HepG2 (cell line): ENCODE results near the gene MRNIP. TPM values are rescaled to one million over a fixed set of nuclear protein-coding genes. Genes with fewer than 3 reads are reported as not detected.
A peak's percentile ranks its signal among the peaks of the same experiment; 100 is the strongest.

Experiments
- ATAC-seq: fragments of 200-7000 bp; cut with Tn5 transposase; 3 replicates; pipeline ENCODE4 v1.9.1; 2020; ENCODE audit warnings: mild to moderate bottlenecking, moderate library complexity
- BruUV-seq: library from RNA; stranded (reverse); fragments of 400-500 nt; replicated peaks from 2 replicates; lab custom pipeline; 2021; lab: Mats Ljungman, UMichigan
- CTCF ChIA-PET: fragments of 300-600 bp; formaldehyde crosslinking; extraction: SDS; loops from one replicate; lab custom pipeline; 2021; ENCODE audit warnings: low total read pairs, inconsistent platforms, low intra/inter-chr PET ratio; lab: Yijun Ruan, JAX
- POLR2A ChIA-PET: fragments of 350-600 bp; sonication (Branson Sonifier 250); formaldehyde crosslinking; loops from one replicate; lab custom pipeline; 2020; ENCODE audit warnings: antibody characterized with exemption, inconsistent platforms; lab: Yijun Ruan, JAX
- DNase-seq: peaks from one replicate; pipeline ENCODE4 v3.0.0-alpha.2; 2015; ENCODE audit warnings: low spot score
- FAIRE-seq: peaks from 3 replicates; lab custom pipeline; 2011; peaks lifted over from hg19 to GRCh38; lab: Jason Lieb, UNC
- H2AFZ ChIP-seq: one replicate; pipeline ENCODE4 v1.6.1; 2011; ENCODE audit warnings: low read length, inconsistent platforms
- H3K27ac ChIP-seq: fragments of 300-600 bp; 3 replicates; pipeline ENCODE4 v1.8.0; 2011; ENCODE audit warnings: mixed run types, mild to moderate bottlenecking, mixed read lengths, low read length, inconsistent platforms; ENCODE audit not compliant: insufficient read depth; ENCODE audit errors: extremely low read length
- H3K27me3 ChIP-seq, 2 experiments: fragments of 200-600 bp in 1 of 2; 2 replicates in 1 of 2; 3 replicates in 1 of 2; pipeline versions ENCODE4 v1.6.0 to v1.8.0; 2011; ENCODE audit warnings: low read length in 2 of 2, mild to moderate bottlenecking in 2 of 2, moderate library complexity in 2 of 2, inconsistent platforms in 1 of 2; ENCODE audit not compliant: insufficient read depth in 2 of 2, control insufficient read depth in 1 of 2
- H3K36me3 ChIP-seq, 2 experiments: fragments of 200-600 bp in 1 of 2; replicated peaks in 1 of 2; 2 replicates in 1 of 2; 3 replicates in 1 of 2; pipeline versions ENCODE4 v1.5.1 to v1.8.0; 2011; ENCODE audit warnings: low read length in 2 of 2, inconsistent platforms in 1 of 2; ENCODE audit not compliant: insufficient read depth in 2 of 2, control insufficient read depth in 1 of 2
- H3K4me1 ChIP-seq: 2 replicates; pipeline ENCODE4 v1.5.1; 2012; ENCODE audit warnings: low read length, inconsistent platforms; ENCODE audit not compliant: insufficient read depth
- H3K4me2 ChIP-seq: 2 replicates; pipeline ENCODE4 v1.6.0; 2011; ENCODE audit warnings: low read depth, low read length, inconsistent platforms
- H3K4me3 ChIP-seq, 3 experiments: fragments of 200-600 bp in 1 of 3; sonication (generic), shearing (Covaris generic) in 1 of 3; replicated peaks in 1 of 3; 2 replicates each; pipeline ENCODE4 v1.5.1; 2011 to 2016; ENCODE audit warnings: low read length in 3 of 3, inconsistent platforms in 2 of 3, low read depth in 2 of 3, mild to moderate bottlenecking in 2 of 3, control low read depth in 1 of 3, mixed read lengths in 1 of 3; ENCODE audit not compliant: insufficient read depth in 1 of 3
- H3K79me2 ChIP-seq: one replicate; pipeline ENCODE4 v1.6.1; 2011; ENCODE audit warnings: low read length, inconsistent platforms; ENCODE audit not compliant: insufficient read depth
- H3K9ac ChIP-seq: 2 replicates; pipeline ENCODE4 v1.6.0; 2011; ENCODE audit warnings: mild to moderate bottlenecking, low read depth, low read length, inconsistent platforms; ENCODE audit not compliant: insufficient read depth
- H3K9me3 ChIP-seq: 2 replicates; pipeline ENCODE4 v1.5.1; 2012; ENCODE audit warnings: mild to moderate bottlenecking, low read length
- H4K20me1 ChIP-seq: 2 replicates; pipeline ENCODE4 v1.6.0; 2011; ENCODE audit warnings: inconsistent platforms, mild to moderate bottlenecking, low read length, moderate library complexity; ENCODE audit not compliant: insufficient read depth
- AGO2 ChIP-seq: fragments of 200-400 bp; formaldehyde crosslinking; optimal IDR thresholded peaks from 2 replicates; pipeline ENCODE3; 2017; ENCODE audit warnings: mild to moderate bottlenecking, low read depth, low read length, moderate library complexity
- ARNTL ChIP-seq: sonication (generic); formaldehyde crosslinking; IDR thresholded peaks from 2 replicates; pipeline ENCODE4 v1.4.0; 2020; ENCODE audit warnings: mild to moderate bottlenecking, missing genetic modification reagents
- ATF5 ChIP-seq: sonication (generic); formaldehyde crosslinking; IDR thresholded peaks from 2 replicates; pipeline ENCODE4 v1.4.0; 2020; ENCODE audit warnings: mild to moderate bottlenecking, low read depth, missing genetic modification reagents
- HOXA3 ChIP-seq: sonication (generic); formaldehyde crosslinking; IDR thresholded peaks from 2 replicates; pipeline ENCODE4 v1.5.0; 2020; ENCODE audit warnings: missing genetic modification reagents
- IKZF1 ChIP-seq: fragments of 450-650 bp; IDR thresholded peaks from 2 replicates; pipeline ENCODE4 v1.7.1; 2016
- ZBTB38 ChIP-seq: sonication (generic); formaldehyde crosslinking; IDR thresholded peaks from 2 replicates; pipeline ENCODE4 v1.5.1; 2020; ENCODE audit warnings: mild to moderate bottlenecking, missing genetic modification reagents
- ZBTB42 ChIP-seq: sonication (generic); formaldehyde crosslinking; IDR thresholded peaks from 2 replicates; pipeline ENCODE4 v1.5.0; 2020; ENCODE audit warnings: mild to moderate bottlenecking, missing genetic modification reagents
- ZNF746 ChIP-seq: sonication (generic); formaldehyde crosslinking; IDR thresholded peaks from 2 replicates; pipeline ENCODE4 v1.8.0; 2022; ENCODE audit warnings: mild to moderate bottlenecking, missing genetic modification reagents
- WGBS: methylation state at CpG from one replicate; pipeline ENCODE4 v1.1.6; 2017; ENCODE audit warnings: low lambda C conversion rate; 5-methylcytosine and 5-hydroxymethylcytosine counted together
- in situ Hi-C: cut with HindIII; loops from 2 replicates; pipeline ENCODE4 v1.10.0; 2017; ENCODE audit warnings: low pct_unique_long_range_greater_than_20kb; ENCODE audit not compliant: extremely low pct_ligation_motif_present
- intact Hi-C: fragments of 100-400 bp; cut with micrococcal nuclease; formaldehyde crosslinking; loops from one replicate; pipeline ENCODE4 v1.10.0; 2022; ENCODE audit not compliant: unreplicated experiment
- polyA plus RNA-seq, 8 experiments: library from polyadenylated mRNA; depleted of rRNA in 3 of 8; stranded (reverse) in 7 of 8; unstranded in 1 of 8; fragments of >200 nt; fragmentation: Illumina TruSeq in 4 of 8; extraction: Trizol in 4 of 8; gene quantifications; 2 replicates each; pipeline versions ENCODE4 v1.2.1 to v1.2.3, GENCODE V29; 2011 to 2016; ENCODE audit warnings: low read depth in 4 of 8, missing spikeins in 1 of 8, mixed read lengths in 1 of 8; ENCODE audit not compliant: insufficient read depth in 1 of 8
- total RNA-seq, 5 experiments: library from RNA; depleted of rRNA; stranded (reverse); fragments of >200 nt; fragmentation: Illumina TruSeq; extraction: Trizol; gene quantifications; 2 replicates each; pipeline ENCODE4 v1.2.3, GENCODE V29; 2016; ENCODE audit warnings: low read depth in 1 of 5
- TF ChIP-seq, protein P1 (sequence below): sonication (generic); formaldehyde crosslinking; IDR thresholded peaks from 2 replicates; pipeline ENCODE4 v1.4.0; 2020; ENCODE audit warnings: missing genetic modification reagents
- TF ChIP-seq, protein P2 (sequence below): sonication (generic); IDR thresholded peaks from 2 replicates; pipeline ENCODE4 v1.6.1; 2016; ENCODE audit warnings: low read depth, borderline replicate concordance

Gene MRNIP
- total and polyA plus RNA-seq, 2 of the 13 experiments (the other 11 are each of a cell fraction or from before 2014, with no cell fraction given): 15.5 to 34.1 TPM

GRCh38 chr5:179802207-179802883 is 56.3 kb downstream of the MRNIP start (continued):
- TF ChIP-seq, protein P1, sequence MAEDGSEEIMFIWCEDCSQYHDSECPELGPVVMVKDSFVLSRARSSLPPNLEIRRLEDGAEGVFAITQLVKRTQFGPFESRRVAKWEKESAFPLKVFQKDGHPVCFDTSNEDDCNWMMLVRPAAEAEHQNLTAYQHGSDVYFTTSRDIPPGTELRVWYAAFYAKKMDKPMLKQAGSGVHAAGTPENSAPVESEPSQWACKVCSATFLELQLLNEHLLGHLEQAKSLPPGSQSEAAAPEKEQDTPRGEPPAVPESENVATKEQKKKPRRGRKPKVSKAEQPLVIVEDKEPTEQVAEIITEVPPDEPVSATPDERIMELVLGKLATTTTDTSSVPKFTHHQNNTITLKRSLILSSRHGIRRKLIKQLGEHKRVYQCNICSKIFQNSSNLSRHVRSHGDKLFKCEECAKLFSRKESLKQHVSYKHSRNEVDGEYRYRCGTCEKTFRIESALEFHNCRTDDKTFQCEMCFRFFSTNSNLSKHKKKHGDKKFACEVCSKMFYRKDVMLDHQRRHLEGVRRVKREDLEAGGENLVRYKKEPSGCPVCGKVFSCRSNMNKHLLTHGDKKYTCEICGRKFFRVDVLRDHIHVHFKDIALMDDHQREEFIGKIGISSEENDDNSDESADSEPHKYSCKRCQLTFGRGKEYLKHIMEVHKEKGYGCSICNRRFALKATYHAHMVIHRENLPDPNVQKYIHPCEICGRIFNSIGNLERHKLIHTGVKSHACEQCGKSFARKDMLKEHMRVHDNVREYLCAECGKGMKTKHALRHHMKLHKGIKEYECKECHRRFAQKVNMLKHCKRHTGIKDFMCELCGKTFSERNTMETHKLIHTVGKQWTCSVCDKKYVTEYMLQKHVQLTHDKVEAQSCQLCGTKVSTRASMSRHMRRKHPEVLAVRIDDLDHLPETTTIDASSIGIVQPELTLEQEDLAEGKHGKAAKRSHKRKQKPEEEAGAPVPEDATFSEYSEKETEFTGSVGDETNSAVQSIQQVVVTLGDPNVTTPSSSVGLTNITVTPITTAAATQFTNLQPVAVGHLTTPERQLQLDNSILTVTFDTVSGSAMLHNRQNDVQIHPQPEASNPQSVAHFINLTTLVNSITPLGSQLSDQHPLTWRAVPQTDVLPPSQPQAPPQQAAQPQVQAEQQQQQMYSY (CRISPR knock-in tag): peak; percentile 37; the same call in 1 of the 2 replicates
- TF ChIP-seq AGO2: peak; percentile 39

- ATAC-seq (peak; percentile 3; the same call in 2 of the 3 replicates), FAIRE-seq (no peak), DNase-seq (peak; percentile 40)
- Histone ChIP-seq H3K9me3 (no peaks in the 10 kb centered on the region), H4K20me1 (peaks cover 20% of the 10 kb centered on the region; the same call in 1 of the 2 replicates), H3K27me3 (no peaks in the 10 kb centered on the region), H3K36me3 (peaks cover 28 to 43% of the 10 kb centered on the region in 2 experiments; a peak in 4 of 5 replicates), H3K9ac (no peak overlapping the region), H3K4me3 (no peak overlapping the region), H3K4me1 (peaks cover 40% of the 10 kb centered on the region), H3K27ac (no peak overlapping the region), H3K4me2 (no peak overlapping the region), H3K79me2 (peaks cover 27% of the 10 kb centered on the region), H2AFZ (no peak overlapping the region)
- ChIA-PET POLR2A (interaction anchor here (0.6 to 8.6 kb wide), 8 partner anchors 10 to 36 kb away, joined by 3 to 115 read pairs (median 5); partner anchors contain the start of gene SQSTM1), CTCF (interaction anchor here (1.2 to 1.5 kb wide), 2 partner anchors 23 to 35 kb away, joined by 3 to 5 read pairs; no protein-coding TSS in a partner anchor)
- 99% methylated on average over 58 of the region's 67 CpGs for WGBS
- no TSS peak for BruUV-seq
- intact Hi-C loops: no loop called here
- in situ Hi-C loops: no loop called here
- TF ChIP-seq ZBTB38 (CRISPR knock-in tag): peak; percentile 100
- TF ChIP-seq ARNTL: no peak
- 0 out of 2 replicates have a peak, but pooled peaks have one; percentile 60 for TF ChIP-seq ZBTB42 (CRISPR knock-in tag)
- peak; percentile 65; the same call in 1 of the 2 replicates for TF ChIP-seq HOXA3
- TF ChIP-seq ATF5 (CRISPR knock-in tag): no peak
- TF ChIP-seq ZNF746: no peak
- TF ChIP-seq IKZF1: no peak
- TF ChIP-seq, protein P2, sequence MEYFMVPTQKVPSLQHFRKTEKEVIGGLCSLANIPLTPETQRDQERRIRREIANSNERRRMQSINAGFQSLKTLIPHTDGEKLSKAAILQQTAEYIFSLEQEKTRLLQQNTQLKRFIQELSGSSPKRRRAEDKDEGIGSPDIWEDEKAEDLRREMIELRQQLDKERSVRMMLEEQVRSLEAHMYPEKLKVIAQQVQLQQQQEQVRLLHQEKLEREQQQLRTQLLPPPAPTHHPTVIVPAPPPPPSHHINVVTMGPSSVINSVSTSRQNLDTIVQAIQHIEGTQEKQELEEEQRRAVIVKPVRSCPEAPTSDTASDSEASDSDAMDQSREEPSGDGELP: peak; percentile 14; the same call in 1 of the 2 replicates
These were observed 57.1 kb downstream of the MRNIP start for GRCh38 chr5:179801304-179802206.
